GM18868 (cell line): ENCODE data around the gene ABCA10.
"Not testable (repeated sequence)": the region's sequence is repeated elsewhere in the genome, so short reads cannot be mapped to it uniquely, and the experiment has no call there.

ENCODE experiments used
- ATAC-seq: cut with Tn5 transposase; IDR thresholded peaks from one replicate; pipeline ENCODE4 v1.9.1; 2021; ENCODE audit warnings: mild to moderate bottlenecking, moderate library complexity; ENCODE audit not compliant: unreplicated experiment

ABCA10 gene

DNA sequence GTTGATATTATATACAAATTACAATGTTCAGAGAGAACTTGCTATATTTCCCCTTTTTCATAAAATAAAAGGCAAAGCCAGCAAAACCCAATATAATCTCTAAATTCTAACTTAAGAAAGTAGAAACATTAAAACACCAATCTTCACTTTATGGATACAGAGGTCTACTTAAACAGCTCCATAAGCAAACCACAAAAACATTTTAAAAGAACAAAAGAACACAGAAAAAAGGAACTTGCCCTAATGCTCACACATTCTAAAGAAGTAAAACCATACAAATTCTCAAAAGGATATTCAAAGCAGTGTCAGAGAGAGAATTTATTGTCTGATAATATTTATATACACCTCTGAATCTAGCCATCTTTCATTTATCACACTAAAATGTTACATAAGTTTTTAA, 606 bp downstream of the ABCA10 start:
- no peak for ATAC-seq

DNA sequence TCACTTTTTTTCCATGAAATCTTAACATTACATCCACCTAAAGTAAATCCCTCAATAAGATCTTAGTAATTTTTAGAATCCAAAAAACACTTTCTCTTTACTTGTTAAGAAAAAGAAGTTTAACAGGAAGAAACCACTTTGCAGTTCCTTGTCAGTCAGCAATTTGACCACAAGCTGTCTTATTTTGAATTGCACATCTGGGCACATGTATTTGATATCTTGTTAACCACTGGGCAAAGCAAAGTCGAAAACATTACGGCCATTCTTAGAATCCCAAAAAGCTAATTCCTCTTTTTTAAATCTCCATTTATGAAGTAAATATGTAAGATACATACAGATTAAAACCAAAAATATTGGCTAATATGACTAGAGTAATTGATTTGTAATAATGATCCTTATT, 1.1 kb downstream of the ABCA10 start:
- ATAC-seq, result no peak

DNA sequence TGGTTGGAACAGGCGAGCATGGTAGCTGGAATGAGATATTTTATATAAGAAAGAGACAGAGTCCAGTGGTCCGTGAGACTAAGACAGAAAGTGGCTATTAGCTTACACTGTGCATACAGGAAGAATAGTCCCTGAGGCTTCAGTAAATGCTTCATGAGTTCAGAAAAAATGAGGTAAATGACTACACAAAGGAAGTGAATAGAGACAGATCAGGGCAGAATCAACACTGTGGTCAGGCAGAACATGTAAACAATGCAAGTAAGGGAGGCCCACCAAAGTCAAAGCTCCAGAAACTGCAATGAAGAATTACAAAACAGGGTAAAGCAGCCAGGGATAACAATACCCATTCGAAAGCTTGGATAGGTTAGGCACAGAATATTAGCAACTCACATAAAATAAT, 4.8 kb downstream of the ABCA10 start:
- peak; percentile 98 for ATAC-seq

DNA sequence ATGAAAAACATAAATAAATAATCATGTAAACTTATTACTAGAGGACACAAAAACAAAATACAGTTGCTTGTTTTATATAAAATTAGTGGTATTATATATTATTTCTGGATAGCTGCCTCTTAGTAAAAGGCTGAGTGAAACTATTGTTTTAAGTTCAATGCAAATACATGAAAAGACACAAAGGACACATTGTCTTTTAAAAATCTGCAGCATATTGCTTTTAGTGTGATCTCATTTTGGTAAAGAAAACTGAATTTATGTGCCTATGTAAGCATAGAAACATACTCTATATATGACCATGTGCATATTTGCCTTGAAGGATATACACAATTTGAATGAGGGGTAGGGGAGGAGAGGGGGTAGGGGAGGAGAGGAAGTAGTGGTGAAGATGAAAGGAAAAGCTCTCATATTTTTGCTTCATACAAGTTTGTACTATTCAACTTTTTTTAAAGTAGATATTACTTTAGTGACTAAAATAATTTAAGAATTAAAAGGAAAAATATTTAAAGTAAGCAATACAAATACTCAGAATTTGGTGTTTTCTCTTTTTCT, 5.8 kb downstream of the ABCA10 start:
- ATAC-seq, result no peak

DNA sequence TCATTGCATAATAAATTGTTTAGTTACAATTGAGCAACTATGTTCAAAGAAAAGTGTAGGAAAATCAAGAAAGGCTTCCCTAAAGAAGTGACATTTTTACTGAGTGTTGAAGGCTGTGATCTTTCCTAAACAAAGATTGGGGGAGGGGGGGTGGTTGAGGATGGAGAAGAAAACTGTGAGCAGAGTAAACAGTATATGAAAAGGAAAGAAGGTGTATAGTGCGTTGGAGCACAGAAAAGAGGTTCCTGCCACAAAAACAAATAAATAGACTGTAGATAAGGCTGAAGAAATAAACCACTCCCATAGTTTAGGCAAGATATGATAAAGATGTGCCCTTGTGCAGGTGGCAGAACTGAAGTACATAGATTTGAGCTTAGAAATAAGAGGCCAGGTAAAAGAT, 8.5 kb downstream of the ABCA10 start:
- ATAC-seq, result no peak

DNA sequence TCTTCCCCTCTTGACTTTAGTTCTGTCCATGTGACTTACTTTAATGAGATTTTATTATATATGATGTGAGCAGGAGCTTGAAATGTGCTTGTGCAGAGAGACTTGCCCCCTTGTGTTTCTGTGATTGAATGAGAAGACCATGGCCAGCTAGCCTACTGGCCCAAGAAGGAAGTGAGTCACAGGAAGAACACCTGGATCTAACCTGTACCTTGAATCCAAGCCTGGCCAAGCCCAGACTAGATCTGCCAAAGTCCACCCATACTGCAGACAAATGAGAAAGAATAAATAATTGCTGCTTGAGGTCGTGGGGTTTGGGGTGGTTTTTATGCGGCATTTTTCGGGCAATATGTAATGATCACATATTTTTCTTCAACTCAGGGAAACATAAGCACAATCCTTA, 9.6 kb downstream of the ABCA10 start:
- ATAC-seq, result no peak

DNA sequence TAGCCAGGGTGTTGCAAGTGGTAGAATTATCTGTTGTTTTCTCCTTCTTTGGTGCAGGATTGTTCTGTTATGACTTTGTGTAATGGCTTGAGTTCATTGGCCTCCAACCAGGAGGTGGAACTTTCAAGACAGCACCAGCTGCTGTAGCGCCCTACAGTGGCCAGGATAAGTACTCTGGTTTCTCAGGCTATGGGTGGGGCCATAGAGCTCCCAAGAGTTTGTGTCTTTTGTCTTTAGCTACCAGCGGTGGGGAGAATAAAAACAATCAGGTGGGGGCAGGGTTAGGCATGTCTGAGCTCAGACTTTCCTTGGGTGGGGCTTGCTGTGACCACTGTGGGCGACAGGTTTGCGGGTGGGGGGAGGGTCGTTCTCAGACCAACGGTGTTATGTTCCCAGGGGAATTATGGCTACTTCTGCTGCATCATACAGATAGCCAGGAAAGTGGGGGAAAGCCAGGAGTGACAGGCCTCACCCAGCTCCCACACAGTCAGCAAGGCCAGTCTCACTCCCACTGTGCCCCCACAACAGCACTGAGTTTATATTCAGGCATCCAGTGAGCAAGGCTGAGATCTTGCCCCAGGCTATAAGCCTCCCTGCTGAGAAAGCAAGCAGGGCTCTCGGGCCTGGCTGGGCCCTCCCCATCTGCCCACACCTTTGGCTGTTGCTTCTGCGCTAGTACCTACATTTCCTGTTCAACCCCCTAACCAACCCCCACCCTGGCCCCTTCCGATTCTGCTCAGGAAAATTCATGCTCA, 15.4 kb downstream of the ABCA10 start:
- ATAC-seq, result no peak

DNA sequence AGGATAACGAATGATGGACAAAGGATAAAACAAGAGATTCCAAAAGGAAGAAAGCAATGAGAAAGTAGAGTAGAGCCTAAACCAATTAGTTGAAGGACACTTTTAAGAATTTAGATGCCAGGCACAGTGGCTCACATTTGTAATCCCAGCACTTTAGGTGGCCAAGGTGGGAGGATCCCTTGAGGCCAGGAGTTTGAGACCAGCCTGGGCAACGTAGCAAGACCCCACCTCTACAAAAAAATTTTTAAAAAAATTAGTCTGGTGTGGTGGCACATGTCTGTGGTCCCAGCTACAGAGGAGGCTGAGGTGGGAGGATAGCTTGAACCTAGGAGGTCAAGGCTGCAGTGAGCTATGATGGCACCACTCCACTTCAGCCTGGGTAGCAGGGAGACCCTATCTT, 20.0 kb downstream of the ABCA10 start:
- ATAC-seq, result no peak

DNA sequence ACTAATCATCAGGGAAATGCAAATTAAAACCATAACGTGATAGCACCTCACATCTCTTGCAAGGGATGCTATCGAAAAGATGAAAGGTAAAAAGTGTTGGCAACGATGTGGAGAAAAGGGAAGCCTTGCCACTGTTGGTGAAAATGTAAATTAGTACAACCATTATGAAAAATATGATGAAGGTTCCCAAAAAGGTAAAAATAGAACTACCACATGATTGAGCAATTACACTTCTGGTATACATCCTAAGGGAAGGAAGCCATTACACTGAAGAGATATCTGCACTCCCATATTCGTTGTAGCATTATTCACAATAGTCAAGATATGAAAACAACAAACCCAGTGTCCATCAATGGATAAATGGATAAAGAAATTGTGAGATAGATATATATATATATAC, 21.5 kb downstream of the ABCA10 start:
- no peak for ATAC-seq

DNA sequence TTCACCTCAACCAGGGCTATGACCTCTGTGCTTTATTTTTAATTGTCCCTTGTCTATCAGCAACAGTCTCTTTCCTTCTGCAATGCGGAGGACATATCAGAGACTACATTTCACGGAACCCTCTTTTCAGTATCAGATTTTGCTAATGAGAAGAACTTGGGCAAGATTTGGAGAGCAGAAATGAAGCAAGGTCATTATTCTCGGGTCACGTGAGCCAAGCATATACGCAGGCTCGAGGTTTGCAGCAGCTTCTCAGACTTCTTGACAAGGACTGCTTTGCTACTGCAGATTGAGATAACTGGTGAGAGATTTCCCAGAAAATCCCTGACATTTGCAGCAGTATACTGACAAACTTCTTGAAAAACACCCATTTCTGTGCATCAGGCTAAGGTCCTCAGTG, 30.4 kb downstream of the ABCA10 start:
- no peak for ATAC-seq

DNA sequence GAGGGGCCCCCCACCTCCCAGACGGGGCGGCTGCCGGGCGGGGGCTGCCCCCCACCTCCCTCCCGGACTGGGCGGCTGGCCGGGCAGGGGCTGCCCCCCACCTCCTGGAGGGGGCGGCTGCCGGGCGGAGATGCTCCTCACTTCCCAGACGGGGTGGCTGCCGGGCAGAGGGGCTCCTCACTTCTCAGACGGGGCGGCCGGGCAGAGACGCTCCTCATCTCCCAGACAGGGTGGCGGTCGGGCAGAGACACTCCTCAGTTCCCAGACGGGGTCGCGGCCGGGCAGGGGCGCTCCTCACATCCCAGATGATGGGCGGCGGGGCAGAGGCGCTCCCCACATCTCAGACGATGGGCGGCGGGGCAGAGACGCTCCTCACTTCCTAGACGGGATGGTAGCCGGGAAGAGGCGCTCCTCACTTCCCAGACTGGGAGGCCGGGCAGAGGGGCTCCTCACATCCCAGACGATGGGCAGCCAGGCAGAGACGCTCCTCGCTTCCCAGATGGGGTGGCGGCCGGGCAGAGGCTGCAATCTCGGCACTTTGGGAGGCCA, 32.4 kb downstream of the ABCA10 start:
- not testable (repeated sequence) for ATAC-seq

DNA sequence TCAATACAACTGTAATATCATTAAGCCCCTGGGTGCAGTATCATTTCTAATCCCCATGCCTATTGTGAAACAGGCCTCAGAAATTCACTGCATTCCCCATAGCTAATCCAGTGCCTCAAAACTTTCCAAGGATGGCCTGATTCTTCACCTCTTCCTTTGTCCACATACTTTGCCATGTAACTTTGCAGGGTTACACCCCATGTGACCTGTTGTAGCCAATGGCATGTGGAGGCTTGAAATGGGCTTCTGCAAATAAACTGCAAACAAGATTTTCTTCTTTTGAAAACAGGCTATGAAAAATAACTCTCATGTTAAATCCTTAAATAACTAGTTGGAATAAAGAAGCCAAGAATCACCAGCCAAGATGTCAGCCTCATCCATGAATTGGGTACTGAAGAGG, 35.9 kb downstream of the ABCA10 start:
- ATAC-seq, result no peak

DNA sequence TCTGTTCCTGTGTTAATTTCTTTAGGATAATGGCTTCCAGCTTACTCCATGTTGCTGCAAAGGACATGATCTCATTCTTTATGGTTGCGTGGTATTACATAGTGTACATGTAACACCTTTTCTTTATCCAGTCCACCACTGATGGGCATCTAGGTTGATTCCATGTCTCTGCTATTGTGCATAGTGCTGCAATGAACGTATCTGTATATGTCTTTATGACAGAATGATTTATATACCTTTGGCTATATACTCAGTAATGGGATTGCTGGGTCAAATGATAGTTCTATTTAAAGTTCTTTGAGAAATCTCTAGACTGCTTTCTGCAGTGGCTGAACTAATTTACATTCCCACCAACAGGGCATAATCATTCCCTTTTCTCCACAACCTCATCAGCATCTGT, 39.8 kb downstream of the ABCA10 start:
- no peak for ATAC-seq

DNA sequence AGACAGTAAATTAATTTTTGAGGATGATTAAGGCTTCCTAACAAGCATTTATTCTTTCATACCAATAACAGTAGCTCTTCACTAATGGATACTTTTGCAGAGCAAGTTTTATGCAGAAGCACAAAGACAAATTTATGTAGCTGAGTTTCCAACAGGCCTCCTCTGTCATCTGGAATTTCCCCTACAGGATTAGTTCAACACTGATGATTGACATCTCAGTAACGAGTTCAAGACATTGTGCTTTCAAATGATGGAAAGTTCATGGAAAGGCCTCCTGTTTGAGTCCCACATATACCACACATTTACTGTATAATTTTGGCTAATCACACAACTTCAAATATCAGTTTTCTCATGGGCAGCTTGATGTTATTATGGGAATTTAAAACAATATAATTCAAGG, 40.6 kb downstream of the ABCA10 start:
- ATAC-seq, result no peak

DNA sequence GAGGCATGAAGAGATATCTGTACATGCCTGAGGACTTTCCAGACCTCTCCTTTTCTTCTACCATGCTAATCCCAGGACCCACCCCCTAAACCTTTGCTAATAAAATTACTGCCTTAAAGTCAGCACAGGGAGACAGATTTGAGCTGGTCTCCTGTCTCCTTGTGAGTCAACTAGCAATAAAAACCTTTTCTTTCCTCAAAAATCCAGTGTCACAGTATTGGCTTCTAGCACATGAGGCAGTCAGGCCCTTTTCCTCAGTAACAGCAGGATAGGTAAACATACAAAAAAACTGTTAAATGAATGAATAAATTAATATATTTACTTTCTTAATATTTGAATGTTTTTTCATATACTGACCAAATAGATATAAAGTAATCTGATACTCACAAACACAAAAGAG, 41.3 kb downstream of the ABCA10 start:
- no peak for ATAC-seq

DNA sequence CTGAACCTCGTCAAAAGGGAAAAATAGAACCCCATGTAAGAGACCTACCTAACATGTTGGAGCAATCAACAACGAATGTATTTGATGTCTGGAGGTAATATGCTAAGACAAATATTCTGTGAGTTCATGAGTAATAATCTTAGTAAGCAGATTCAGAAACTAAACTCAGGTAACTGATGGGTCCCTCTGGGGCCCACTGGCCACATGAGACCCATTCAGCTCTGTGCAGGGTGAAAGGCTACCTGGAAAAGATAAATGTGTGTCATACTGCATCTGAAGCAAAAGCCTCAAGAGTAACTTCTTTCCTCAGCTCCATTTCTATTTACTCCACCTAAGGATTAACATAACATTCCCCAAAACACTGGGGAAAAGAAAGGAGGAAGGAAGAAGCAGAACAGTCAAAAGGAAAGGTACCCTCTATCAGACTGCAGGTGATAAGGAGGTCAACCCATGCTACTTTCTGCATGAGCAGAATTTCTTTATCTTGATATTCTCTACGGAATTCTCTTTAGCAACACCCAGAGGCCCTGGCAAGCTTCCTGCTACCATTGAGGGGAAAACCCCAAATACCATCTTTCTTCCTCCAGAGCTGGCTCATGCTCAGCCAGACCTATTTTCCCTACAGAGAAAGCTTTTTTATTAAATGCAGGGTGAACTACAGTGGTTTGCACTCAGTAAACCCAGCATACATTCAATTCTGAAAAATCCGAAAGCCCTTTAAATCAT, 49.2 kb downstream of the ABCA10 start:
- peak; percentile 63 for ATAC-seq

DNA sequence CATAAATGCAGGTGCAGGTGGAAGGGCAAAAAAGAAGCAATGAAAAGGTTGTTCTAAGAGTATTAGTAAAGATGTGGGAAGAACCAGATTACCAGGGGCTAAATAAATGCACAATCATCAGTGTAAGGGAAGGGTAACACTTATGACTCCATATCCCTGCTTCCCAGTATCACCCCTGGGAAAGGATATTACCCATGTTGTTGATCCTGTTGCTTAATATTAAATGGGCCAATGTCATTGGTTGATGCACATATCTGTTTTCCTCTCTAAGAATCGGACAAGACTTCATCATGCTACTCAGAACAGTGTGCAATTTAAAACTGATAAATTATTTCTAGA, 52.2 kb downstream of the ABCA10 start:
- ATAC-seq, result no peak

DNA sequence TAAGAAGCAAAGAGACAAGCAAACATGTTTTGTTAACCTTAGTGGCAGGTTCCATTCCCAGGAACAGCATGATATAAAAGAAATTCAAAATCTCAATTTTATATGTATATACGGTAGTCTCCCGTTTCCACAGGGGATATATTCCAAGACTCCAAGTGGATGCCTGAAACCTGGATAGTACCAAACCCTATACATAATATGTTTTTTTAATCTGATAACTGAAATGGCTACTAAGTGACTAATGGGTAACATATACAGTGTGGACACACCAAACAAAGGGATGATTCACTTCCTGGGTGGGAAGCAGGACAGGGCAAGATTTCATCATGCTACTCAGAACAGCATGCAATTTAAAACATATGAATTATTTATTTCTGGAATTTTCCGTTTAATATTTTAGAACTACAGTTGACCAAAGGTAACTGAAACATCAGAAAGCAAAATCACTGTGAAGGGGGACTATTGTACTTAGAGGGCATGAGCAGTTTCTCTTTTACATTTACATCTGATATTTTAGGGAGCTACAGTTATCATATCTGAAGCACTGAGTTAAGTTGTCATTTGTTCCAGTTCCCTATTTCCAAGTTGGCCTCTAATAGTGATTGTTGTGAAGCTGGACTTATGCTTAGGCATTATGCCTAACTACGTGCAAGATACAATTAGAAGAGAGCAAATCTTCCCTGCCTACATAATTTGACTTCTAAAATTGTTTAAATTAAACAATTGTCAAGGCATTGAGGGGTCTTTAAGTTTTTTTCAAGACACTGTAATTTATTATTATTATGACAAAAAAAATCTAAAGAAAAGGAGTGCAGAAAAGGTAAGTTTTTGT, 52.8 kb downstream of the ABCA10 start:
- peak; percentile 32 for ATAC-seq

DNA sequence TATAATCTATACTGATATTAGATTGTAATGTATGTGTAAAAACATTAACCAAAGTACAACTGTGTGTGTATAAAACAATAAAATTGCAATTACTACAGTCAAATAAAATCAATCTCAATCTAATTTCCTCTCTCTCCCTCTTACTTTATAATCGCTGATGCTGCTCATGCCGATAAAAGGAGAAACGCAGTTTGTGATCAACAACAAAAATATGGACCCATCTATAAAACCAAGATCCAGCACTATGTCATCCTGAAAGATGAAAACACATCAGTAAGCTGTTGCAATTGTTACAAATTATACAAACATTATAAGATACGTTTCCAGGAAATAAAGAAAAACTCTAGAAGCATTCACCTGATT, 53.4 kb downstream of the ABCA10 start:
- no peak for ATAC-seq

DNA sequence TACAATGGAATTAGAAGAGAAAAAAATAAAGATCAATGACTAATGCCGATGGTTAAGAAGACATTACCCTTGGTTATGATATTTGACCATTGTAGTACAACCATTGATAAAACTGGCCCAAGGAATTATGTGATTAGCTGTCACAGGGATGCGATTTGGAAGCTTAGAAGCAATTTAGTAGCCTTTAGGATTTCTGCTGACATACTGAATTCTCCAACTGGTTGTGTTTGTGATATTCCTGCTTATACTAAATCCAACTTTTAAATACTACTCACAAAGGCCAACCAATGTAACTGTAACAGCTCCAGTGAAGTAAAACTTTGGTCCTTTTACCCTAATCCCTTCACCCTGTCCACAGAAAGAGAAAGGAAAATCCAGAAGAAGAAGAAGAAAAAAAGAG, 55.5 kb downstream of the ABCA10 start:
- ATAC-seq, result no peak

DNA sequence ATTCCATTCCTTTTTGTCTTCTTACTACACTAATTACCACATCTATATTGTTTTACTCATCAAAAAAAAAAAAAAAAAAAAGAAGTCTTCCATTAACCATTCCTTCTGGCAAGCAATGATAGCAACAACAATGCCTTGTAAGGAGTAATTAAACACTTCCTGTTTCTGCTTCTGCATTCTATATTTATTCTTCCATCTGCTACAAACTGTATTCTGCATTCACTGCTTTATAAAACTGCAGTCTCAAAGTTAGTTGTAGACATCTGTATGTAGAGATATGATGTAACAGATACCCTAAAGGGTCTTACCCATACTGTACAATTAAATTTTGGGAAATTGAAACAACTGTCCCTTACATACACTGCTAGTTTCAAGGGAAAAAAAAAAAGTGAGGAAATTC, 58.2 kb downstream of the ABCA10 start:
- ATAC-seq, result no peak
